HFFc6 (cell line): ENCODE results near the gene MT1F. TPM values are rescaled to one million over a fixed set of nuclear protein-coding genes. Genes with fewer than 3 reads are reported as not detected.
A peak's percentile ranks its signal among the peaks of the same experiment; 100 is the strongest.
"Not testable (repeated sequence)": the region's sequence is repeated elsewhere in the genome, so short reads cannot be mapped to it uniquely, and the experiment has no call there.

Experiments used
- DNase-seq: peaks from one replicate; pipeline ENCODE4 v3.0.0-alpha.2; 2018
- H3K27ac Mint-ChIP-seq: 2 replicates; pipeline ENCODE4 v1.8.0; 2020; ENCODE audit warnings: mild to moderate bottlenecking, mixed read lengths
- H3K27me3 Mint-ChIP-seq: 2 replicates; pipeline ENCODE4 v1.8.0; 2021; ENCODE audit warnings: mild to moderate bottlenecking, moderate library complexity, mixed read lengths; ENCODE audit not compliant: insufficient read depth
- H3K36me3 Mint-ChIP-seq: 2 replicates; pipeline ENCODE4 v1.8.0; 2021; ENCODE audit warnings: low read depth, mixed read lengths
- H3K4me1 Mint-ChIP-seq: 2 replicates; pipeline ENCODE4 v1.8.0; 2020; ENCODE audit warnings: low read depth, mixed read lengths
- H3K4me3 Mint-ChIP-seq: 2 replicates; pipeline ENCODE4 v1.8.0; 2020; ENCODE audit warnings: mild to moderate bottlenecking, moderate library complexity, mixed read lengths
- H3K9me3 Mint-ChIP-seq: 2 replicates; pipeline ENCODE4 v1.8.0; 2020; ENCODE audit warnings: mild to moderate bottlenecking, mixed read lengths
- total RNA-seq, 6 experiments: library from RNA; stranded (reverse); fragmentation: NEBNext Ultra II Directional; extraction: Animal tissue kit (Norgen Biotek cat#: 25700); gene quantifications; 2 replicates in 1 of 6; 3 replicates in 5 of 6; pipeline ENCODE4 v1.2.3, GENCODE V29; 2021
- TF ChIP-seq, protein P1 (sequence below): fragments of 200-600 bp; sonication (generic); IDR thresholded peaks from 2 replicates; pipeline ENCODE4 v1.5.0; 2021; ENCODE audit warnings: antibody characterized with exemption, mild to moderate bottlenecking

Gene MT1F
- total RNA-seq, 6 experiments from 2014 or later, result not detected

DNA sequence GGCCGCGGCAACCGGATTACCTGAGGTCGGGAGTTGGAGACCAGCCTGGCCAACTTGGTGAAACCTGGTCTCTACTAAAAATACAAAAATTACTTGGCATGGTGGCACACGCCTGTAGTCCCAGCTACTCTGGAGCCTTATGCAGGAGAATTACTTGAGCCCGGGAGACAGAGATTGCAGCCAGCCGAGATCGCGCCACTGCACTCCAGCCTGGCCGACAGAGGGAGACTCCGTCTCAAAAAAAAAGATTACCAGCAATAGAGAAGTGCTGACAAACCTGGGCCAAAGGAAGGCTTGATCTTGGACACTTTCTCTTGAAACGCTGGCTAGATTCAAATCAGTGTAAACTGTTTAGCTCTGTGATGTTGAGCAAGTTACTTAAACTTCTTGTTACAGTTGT, 16.2 kb downstream of the MT1F start:
- Mint-ChIP-seq H3K27ac (no peak overlapping the region), H3K27me3 (peaks cover 61% of the 10 kb centered on the region), H3K4me1 (peaks cover 7% of the 10 kb centered on the region; the same call in 1 of the 2 replicates), H3K9me3 (no peaks in the 10 kb centered on the region), H3K36me3 (no peaks in the 10 kb centered on the region), H3K4me3 (no peak overlapping the region)
- TF ChIP-seq, protein P1, sequence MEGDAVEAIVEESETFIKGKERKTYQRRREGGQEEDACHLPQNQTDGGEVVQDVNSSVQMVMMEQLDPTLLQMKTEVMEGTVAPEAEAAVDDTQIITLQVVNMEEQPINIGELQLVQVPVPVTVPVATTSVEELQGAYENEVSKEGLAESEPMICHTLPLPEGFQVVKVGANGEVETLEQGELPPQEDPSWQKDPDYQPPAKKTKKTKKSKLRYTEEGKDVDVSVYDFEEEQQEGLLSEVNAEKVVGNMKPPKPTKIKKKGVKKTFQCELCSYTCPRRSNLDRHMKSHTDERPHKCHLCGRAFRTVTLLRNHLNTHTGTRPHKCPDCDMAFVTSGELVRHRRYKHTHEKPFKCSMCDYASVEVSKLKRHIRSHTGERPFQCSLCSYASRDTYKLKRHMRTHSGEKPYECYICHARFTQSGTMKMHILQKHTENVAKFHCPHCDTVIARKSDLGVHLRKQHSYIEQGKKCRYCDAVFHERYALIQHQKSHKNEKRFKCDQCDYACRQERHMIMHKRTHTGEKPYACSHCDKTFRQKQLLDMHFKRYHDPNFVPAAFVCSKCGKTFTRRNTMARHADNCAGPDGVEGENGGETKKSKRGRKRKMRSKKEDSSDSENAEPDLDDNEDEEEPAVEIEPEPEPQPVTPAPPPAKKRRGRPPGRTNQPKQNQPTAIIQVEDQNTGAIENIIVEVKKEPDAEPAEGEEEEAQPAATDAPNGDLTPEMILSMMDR, result peak; percentile 78
- DNase-seq, result peak; percentile 35

DNA sequence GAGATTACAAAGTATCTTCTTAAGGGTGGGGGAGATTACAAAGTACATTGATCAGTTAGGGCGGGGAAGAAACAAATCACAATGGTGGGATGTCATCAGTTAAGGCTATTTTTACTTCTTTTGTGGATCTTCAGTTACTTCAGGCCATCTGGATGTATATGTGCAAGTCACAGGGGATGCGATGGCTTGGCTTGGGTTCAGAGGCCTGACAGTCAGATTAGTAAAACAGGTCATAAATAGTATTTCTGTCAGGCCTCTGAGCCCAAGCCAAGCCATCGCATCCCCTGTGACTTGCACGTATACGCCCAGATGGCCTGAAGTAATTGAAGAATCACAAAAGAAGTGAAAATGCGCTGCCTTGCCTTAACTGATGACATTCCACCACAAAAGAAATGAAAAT, 16.8 kb downstream of the MT1F start:
- H3K27ac Mint-ChIP-seq, H3K36me3 Mint-ChIP-seq, DNase-seq, H3K4me1 Mint-ChIP-seq, H3K9me3 Mint-ChIP-seq, H3K4me3 Mint-ChIP-seq: not testable (repeated sequence)
- H3K27me3 Mint-ChIP-seq, result peaks cover 55% of the 10 kb centered on the region

DNA sequence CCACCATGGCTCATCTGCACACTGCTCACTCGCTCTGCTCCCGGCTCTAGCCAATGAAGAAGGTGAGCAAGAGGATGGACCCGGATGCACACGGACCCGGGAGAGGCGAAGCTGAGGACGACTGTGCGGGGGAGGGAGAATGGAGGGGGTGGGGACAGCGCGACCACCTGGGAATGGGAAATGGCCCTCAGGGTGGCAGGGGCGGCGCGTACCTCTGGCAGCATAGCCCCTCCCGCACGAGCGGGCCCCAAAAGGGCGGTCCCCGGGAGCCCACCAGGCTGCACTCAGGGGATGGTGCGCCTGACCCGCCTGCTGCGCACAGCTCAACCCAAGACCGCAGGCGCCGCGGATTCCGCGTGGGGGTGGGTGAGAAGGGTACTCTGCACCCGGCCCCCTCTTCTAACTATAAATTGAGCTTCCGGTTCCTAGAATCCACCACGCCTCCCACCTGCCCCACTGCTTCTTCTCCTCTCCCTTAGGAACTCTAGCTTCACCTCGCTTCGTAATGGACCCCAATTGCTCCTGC, 18.0 kb downstream of the MT1F start:
- TF ChIP-seq, protein P1, result no peak
- no peak overlapping the region for H3K27ac Mint-ChIP-seq
- peaks cover 4% of the 10 kb centered on the region; the same call in 1 of the 2 replicates for H3K4me1 Mint-ChIP-seq
- H3K9me3 Mint-ChIP-seq, result no peaks in the 10 kb centered on the region
- H3K27me3 Mint-ChIP-seq, result peaks cover 43% of the 10 kb centered on the region
- DNase-seq, result no peak
- H3K4me3 Mint-ChIP-seq, result peak overlapping the region; percentile 41; the same call in 1 of the 2 replicates
- H3K36me3 Mint-ChIP-seq, result no peaks in the 10 kb centered on the region

DNA sequence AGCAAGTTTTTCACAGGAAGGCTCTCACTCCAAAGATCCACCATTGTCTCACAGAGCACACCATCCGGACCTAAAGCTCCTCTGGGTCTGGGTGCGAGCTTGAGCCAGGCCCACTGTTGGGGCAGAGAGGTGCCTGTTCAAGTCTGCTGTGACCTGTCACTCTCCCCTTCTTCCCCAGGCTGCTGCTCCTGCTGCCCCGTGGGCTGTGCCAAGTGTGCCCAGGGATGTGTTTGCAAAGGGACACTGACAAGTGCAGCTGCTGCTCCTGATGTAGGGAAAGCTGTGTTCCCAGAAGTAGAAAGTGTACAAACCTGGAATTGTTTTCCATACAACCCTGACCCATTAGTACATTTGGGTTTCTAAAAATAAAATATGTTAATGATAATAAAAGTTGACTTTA, 19.7 kb downstream of the MT1F start:
- H3K4me3 Mint-ChIP-seq, result no peak overlapping the region
- no peak overlapping the region for H3K27ac Mint-ChIP-seq
- no peaks in the 10 kb centered on the region for H3K9me3 Mint-ChIP-seq
- H3K36me3 Mint-ChIP-seq, result no peaks in the 10 kb centered on the region
- no peak for DNase-seq
- TF ChIP-seq, protein P1, result no peak
- H3K27me3 Mint-ChIP-seq, result peaks cover 35% of the 10 kb centered on the region
- peaks cover 10% of the 10 kb centered on the region for H3K4me1 Mint-ChIP-seq

DNA sequence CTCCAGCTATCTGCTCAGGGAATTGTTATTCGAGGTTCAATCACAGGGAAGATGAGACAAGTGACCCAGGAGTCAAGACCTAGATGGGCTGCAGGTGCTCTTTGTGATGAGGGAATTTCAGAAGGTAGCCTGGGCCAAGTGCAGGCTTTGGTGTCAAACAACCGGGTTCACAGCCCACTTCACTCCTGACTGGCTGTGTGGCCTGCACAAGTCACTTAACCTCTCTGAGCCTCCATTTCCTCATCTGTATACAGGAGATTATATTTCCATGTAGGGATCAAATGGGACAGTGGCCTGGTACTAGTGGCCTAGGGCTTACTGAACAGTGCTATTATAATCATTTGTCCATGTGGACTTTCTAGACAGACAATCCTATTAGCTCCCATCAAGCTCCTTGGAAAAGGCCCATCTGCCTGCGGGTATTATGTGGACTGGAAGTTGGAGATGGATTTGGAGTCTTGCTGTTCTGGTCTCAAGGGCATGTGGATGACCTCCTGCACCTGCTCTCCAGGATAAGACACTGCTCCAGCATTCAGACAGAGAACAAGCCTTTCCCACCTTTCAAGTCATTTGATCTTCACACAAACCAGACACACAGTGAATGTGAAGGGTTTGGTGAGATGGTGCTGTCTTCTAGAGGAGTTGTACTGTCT, 21.4 kb downstream of the MT1F start:
- no peaks in the 10 kb centered on the region for H3K36me3 Mint-ChIP-seq
- no peaks in the 10 kb centered on the region for H3K9me3 Mint-ChIP-seq
- H3K4me1 Mint-ChIP-seq, result peaks cover 25% of the 10 kb centered on the region
- no peak overlapping the region for H3K27ac Mint-ChIP-seq
- TF ChIP-seq, protein P1, result no peak
- DNase-seq, result no peak
- peaks cover 25% of the 10 kb centered on the region for H3K27me3 Mint-ChIP-seq
- H3K4me3 Mint-ChIP-seq, result no peak overlapping the region

DNA sequence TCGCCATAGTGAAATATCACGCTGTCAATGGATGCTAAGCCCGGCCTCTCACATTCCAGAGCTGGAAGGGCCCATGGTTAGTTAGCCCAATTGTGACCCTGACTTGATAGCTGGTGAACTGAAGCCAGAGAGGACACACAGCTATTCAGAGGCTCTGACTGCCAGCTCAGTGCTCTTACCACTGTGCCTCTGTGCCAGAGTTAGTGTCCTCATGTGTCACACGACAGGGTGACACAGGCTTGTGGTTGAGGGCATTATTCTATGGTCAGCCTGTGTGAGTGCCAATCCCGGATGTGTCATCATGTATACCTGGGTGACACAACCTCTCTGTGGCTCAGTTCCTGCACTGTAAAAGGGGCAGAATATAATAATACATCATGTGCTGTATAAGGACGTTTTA, 22.1 kb downstream of the MT1F start:
- Mint-ChIP-seq H3K27me3 (peaks cover 23% of the 10 kb centered on the region), H3K4me3 (no peak overlapping the region), H3K9me3 (no peaks in the 10 kb centered on the region), H3K4me1 (peaks cover 27% of the 10 kb centered on the region), H3K36me3 (no peaks in the 10 kb centered on the region), H3K27ac (no peak overlapping the region)
- TF ChIP-seq, protein P1, result no peak
- DNase-seq, result no peak
